ENCODE data around the gene ATP2B3.

- TF ChIP-seq CTCF (IDR thresholded peaks at IDR 0.05) (no peak), POLR2AphosphoS5 (IDR thresholded peaks at IDR 0.05) (no peak), POLR2A (IDR thresholded peaks at IDR 0.05) (no peak), EP300 (IDR thresholded peaks at IDR 0.05) (no peak)
These were observed 9.4 kb downstream of the ATP2B3 start for GRCh38 chrX:153526801-153527200.

All from upper lobe of left lung (tissue), 4 donors.